A673 (cell line): ENCODE data around the gene SPTAN1. TPM values are rescaled to one million over a fixed set of nuclear protein-coding genes. Genes with fewer than 3 reads are reported as not detected.

Experiments used
- BruUV-seq: library from RNA; stranded (reverse); fragments of 400-500 nt; replicated peaks from 2 replicates; lab custom pipeline; 2021; lab: Mats Ljungman, UMichigan
- CTCF ChIA-PET: fragments of 300-600 bp; sonication (Branson Sonifier 250); formaldehyde crosslinking; loops from one replicate; lab custom pipeline; 2022; ENCODE audit warnings: antibody characterized with exemption; lab: Charles Lee
- POLR2A ChIA-PET: fragments of 300-600 bp; sonication (Branson Sonifier 250); formaldehyde crosslinking; loops from one replicate; lab custom pipeline; 2022; ENCODE audit warnings: antibody characterized with exemption; ENCODE audit not compliant: low non-redundant PET; lab: Charles Lee
- DNase-seq: peaks from one replicate; pipeline ENCODE4 v3.0.0-alpha.2; 2015; ENCODE audit warnings: low spot score
- H3K27ac ChIP-seq: fragments of 200-600 bp; sonication (generic); 2 replicates; pipeline ENCODE4 v1.5.1; 2016; ENCODE audit warnings: mixed run types, low read depth, mild to moderate bottlenecking, mixed read lengths, antibody characterized with exemption, low read length; ENCODE audit not compliant: poor library complexity, severe bottlenecking
- H3K27me3 ChIP-seq: fragments of 200-600 bp; sonication (generic); replicated peaks from 2 replicates; pipeline ENCODE4 v1.6.1; 2017; ENCODE audit warnings: mixed run types, low read depth, mild to moderate bottlenecking, mixed read lengths, antibody characterized with exemption, low read length; ENCODE audit not compliant: insufficient read depth, poor library complexity
- H3K36me3 ChIP-seq: fragments of 200-600 bp; sonication (generic); 2 replicates; pipeline ENCODE4 v1.6.1; 2016; ENCODE audit warnings: mixed run types, mild to moderate bottlenecking, mixed read lengths, antibody characterized with exemption, low read length; ENCODE audit not compliant: insufficient read depth, poor library complexity, severe bottlenecking
- H3K4me1 ChIP-seq: fragments of 200-600 bp; sonication (generic); 2 replicates; pipeline ENCODE4 v1.6.1; 2017; ENCODE audit warnings: mixed run types, mild to moderate bottlenecking, mixed read lengths, antibody characterized with exemption, low read length; ENCODE audit not compliant: insufficient read depth, poor library complexity, severe bottlenecking
- H3K4me3 ChIP-seq: fragments of 200-600 bp; sonication (generic); 2 replicates; pipeline ENCODE4 v1.5.1; 2016; ENCODE audit warnings: low read depth, mixed run types, mild to moderate bottlenecking, mixed read lengths, low read length; ENCODE audit not compliant: poor library complexity, severe bottlenecking
- H3K9me3 ChIP-seq: fragments of 200-600 bp; sonication (generic); 2 replicates; pipeline ENCODE4 v1.6.1; 2016; ENCODE audit warnings: mixed run types, low read depth, mild to moderate bottlenecking, mixed read lengths, antibody characterized with exemption, low read length; ENCODE audit not compliant: poor library complexity, severe bottlenecking
- EZH2 ChIP-seq: fragments of 200-600 bp; sonication (generic); IDR thresholded peaks from 2 replicates; pipeline ENCODE4 v1.6.1; 2017; ENCODE audit warnings: borderline replicate concordance, low read depth, mild to moderate bottlenecking, mixed read lengths, antibody characterized with exemption, low read length; ENCODE audit not compliant: poor library complexity, severe bottlenecking
- intact Hi-C: fragments of 100-400 bp; cut with micrococcal nuclease; formaldehyde crosslinking; loops from one replicate; pipeline ENCODE4 v1.10.0; 2022; ENCODE audit not compliant: unreplicated experiment
- total RNA-seq: library from RNA; stranded (reverse); gene quantifications from 2 replicates; pipeline ENCODE4 v1.2.3, GENCODE V29; 2021
- TF ChIP-seq, protein P1 (sequence below): fragments of 300-800, 200-600 bp; sonication (generic); conservative IDR thresholded peaks from 2 replicates; pipeline ENCODE4 v1.5.1; 2017; ENCODE audit warnings: low read depth, mild to moderate bottlenecking, antibody characterized with exemption, low read length, moderate library complexity, mixed read lengths

Gene SPTAN1
- total RNA-seq, 1 experiment from 2014 or later, result 262 TPM

DNA sequence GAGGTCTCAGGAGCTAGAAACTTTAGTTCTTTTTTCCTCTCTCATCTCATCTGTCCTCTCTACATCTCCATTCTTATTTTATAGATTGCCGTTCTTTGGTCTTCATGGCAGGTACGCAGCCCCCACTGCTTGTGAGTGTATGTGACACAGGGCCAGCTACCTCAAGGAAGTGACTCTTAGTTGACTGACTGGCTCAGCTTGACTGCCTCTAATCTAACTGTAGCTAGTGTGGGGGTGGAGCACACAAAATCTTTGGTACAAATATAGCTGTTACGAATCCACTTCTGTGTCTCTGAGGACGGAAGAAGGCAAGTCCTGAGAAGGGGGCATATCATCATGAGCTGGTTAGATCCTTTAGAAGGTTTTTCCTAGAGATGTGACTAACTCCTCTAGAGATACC is 19.8 kb upstream of the SPTAN1 start:
- intact Hi-C loops, result no loop called here
- H3K9me3 ChIP-seq, result no peaks in the 10 kb centered on the region
- TF ChIP-seq, protein P1, sequence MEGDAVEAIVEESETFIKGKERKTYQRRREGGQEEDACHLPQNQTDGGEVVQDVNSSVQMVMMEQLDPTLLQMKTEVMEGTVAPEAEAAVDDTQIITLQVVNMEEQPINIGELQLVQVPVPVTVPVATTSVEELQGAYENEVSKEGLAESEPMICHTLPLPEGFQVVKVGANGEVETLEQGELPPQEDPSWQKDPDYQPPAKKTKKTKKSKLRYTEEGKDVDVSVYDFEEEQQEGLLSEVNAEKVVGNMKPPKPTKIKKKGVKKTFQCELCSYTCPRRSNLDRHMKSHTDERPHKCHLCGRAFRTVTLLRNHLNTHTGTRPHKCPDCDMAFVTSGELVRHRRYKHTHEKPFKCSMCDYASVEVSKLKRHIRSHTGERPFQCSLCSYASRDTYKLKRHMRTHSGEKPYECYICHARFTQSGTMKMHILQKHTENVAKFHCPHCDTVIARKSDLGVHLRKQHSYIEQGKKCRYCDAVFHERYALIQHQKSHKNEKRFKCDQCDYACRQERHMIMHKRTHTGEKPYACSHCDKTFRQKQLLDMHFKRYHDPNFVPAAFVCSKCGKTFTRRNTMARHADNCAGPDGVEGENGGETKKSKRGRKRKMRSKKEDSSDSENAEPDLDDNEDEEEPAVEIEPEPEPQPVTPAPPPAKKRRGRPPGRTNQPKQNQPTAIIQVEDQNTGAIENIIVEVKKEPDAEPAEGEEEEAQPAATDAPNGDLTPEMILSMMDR, result no peak
- H3K27ac ChIP-seq, result no peak overlapping the region
- H3K4me1 ChIP-seq, result no peaks in the 10 kb centered on the region
- no peaks in the 10 kb centered on the region for H3K27me3 ChIP-seq
- no TSS peak for BruUV-seq
- H3K36me3 ChIP-seq, result peaks cover 41% of the 10 kb centered on the region
- no peak for DNase-seq
- ChIA-PET CTCF (interaction anchor here (0.7 kb wide), 1 partner anchor 331 kb away, joined by 11 read pairs; no protein-coding TSS in a partner anchor), POLR2A (no interaction called here)
- H3K4me3 ChIP-seq, result no peak overlapping the region

DNA sequence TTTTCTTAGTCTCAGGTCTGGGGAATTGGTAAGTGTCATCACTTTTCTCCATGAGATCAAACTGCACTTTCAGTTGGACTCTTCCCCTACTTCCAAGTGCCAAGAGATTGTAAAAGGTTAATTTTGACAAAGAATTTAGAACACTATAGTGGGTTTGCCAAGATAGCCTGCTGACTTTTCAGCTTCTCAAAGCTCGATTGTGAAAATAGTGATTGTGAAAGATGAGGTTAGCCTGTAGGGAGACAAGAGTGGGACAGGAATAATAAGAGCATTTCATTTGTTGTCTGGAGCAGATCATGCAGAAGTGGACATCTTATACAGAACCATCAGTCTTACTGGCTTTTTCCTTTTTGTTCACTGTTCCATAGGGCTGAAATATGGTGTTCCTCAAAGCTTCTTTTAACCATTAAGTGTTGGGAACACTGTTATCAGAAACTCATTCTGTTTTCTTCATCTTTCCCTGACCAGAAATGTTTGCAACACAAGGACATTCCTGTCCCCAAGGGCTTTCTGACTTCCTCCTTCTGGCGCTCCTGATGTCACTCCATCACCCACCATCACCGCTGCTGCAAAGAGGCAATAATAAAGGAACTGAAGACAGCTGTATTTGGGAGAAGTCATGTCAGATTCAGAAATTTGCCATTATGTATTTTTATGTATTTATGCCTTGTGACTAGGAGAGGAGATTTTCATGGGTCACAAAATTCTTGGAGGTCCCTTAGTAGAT is 11.6 kb upstream of the SPTAN1 start:
- no peak for DNase-seq
- BruUV-seq, result no TSS peak
- TF ChIP-seq, protein P1, result no peak
- TF ChIP-seq EZH2, result no peak
- H3K36me3 ChIP-seq, result peaks cover 51% of the 10 kb centered on the region
- no peak overlapping the region for H3K4me3 ChIP-seq
- ChIA-PET CTCF (no interaction called here), POLR2A (no interaction called here)
- intact Hi-C loops, result no loop called here
- H3K27me3 ChIP-seq, result no peaks in the 10 kb centered on the region
- H3K4me1 ChIP-seq, result no peaks in the 10 kb centered on the region
- H3K27ac ChIP-seq, result no peak overlapping the region
- no peaks in the 10 kb centered on the region for H3K9me3 ChIP-seq

GRCh38 chr9:128546504-128546903 is 5.9 kb upstream of the SPTAN1 start:
- Histone ChIP-seq H3K36me3 (peaks cover 3% of the 10 kb centered on the region), H3K27me3 (no peaks in the 10 kb centered on the region), H3K4me1 (peaks cover 15% of the 10 kb centered on the region), H3K4me3 (no peak overlapping the region), H3K27ac (no peak overlapping the region), H3K9me3 (no peaks in the 10 kb centered on the region)
- ChIA-PET POLR2A (no interaction called here), CTCF (no interaction called here)
- intact Hi-C loops, result no loop called here
- no peak for DNase-seq
- no TSS peak for BruUV-seq
- TF ChIP-seq EZH2, result no peak
- TF ChIP-seq, protein P1, result no peak
